ACHN (cell line): Measurements from ENCODE around the gene NPNT.
A peak's percentile ranks its signal among the peaks of the same experiment; 100 is the strongest.

Experiments
- DNase-seq: peaks from one replicate; pipeline ENCODE4 v3.0.0-alpha.2; 2015
- in situ Hi-C: cut with HindIII; loops from 2 replicates; pipeline ENCODE4 v1.10.0; 2017; ENCODE audit warnings: low sequenced_read_pairs, low pct_ligation_motif_present, low pct_unique_long_range_greater_than_20kb

NPNT gene

GRCh38 chr4:105909787-105910281 is 14.6 kb downstream of the NPNT start:
- in situ Hi-C loops = no loop called here
- DNase-seq = peak; percentile 37

- in situ Hi-C loops = no loop called here
- DNase-seq = no peak
These were observed 16.2 kb downstream of the NPNT start for GRCh38 chr4:105911426-105911825.

GRCh38 chr4:105912633-105913032 is 17.4 kb downstream of the NPNT start:
- in situ Hi-C loops = no loop called here
- no peak for DNase-seq

- no peak for DNase-seq
- in situ Hi-C loops = no loop called here
These were observed 22.0 kb downstream of the NPNT start for GRCh38 chr4:105917171-105917685.

GRCh38 chr4:105921301-105921700 is 26.0 kb downstream of the NPNT start:
- no peak for DNase-seq
- in situ Hi-C loops = no loop called here

GRCh38 chr4:105923497-105924238 is 28.4 kb downstream of the NPNT start:
- in situ Hi-C loops = no loop called here
- no peak for DNase-seq

- in situ Hi-C loops = no loop called here
- no peak for DNase-seq
These were observed 29.1 kb downstream of the NPNT start for GRCh38 chr4:105924341-105924740.

- no peak for DNase-seq
- in situ Hi-C loops = no loop called here
These were observed 35.4 kb downstream of the NPNT start for GRCh38 chr4:105930698-105931097.

- DNase-seq = no peak
- in situ Hi-C loops = no loop called here
These were observed 37.8 kb downstream of the NPNT start for GRCh38 chr4:105933083-105933482.

- no peak for DNase-seq
- in situ Hi-C loops = no loop called here
These were observed 39.1 kb downstream of the NPNT start for GRCh38 chr4:105934386-105934785.

GRCh38 chr4:105936901-105937300 is 41.6 kb downstream of the NPNT start:
- no peak for DNase-seq
- in situ Hi-C loops = no loop called here

GRCh38 chr4:105937759-105938158 is 42.5 kb downstream of the NPNT start:
- in situ Hi-C loops = no loop called here
- DNase-seq = no peak

GRCh38 chr4:105943234-105943633 is 48.0 kb downstream of the NPNT start:
- in situ Hi-C loops = no loop called here
- no peak for DNase-seq

- in situ Hi-C loops = no loop called here
- no peak for DNase-seq
These were observed 49.3 kb downstream of the NPNT start for GRCh38 chr4:105944540-105944939.

- in situ Hi-C loops = no loop called here
These were observed 51.5 kb downstream of the NPNT start for GRCh38 chr4:105946771-105947170.

GRCh38 chr4:105950701-105951100 is 55.4 kb downstream of the NPNT start:
- no peak for DNase-seq
- in situ Hi-C loops = no loop called here

More at GRCh38 chr4:105946771-105947170, 51.5 kb downstream of the NPNT start:
- DNase-seq = no peak

- in situ Hi-C loops = no loop called here
- no peak for DNase-seq
These were observed 55.9 kb downstream of the NPNT start for GRCh38 chr4:105951198-105951597.

- no peak for DNase-seq
- in situ Hi-C loops = no loop called here
These were observed 57.3 kb downstream of the NPNT start for GRCh38 chr4:105952591-105952990.

- in situ Hi-C loops = no loop called here
- DNase-seq = no peak
These were observed 61.3 kb downstream of the NPNT start for GRCh38 chr4:105956569-105956968.

GRCh38 chr4:105957680-105958079 is 62.4 kb downstream of the NPNT start:
- DNase-seq = no peak
- in situ Hi-C loops = no loop called here
